LHCN-M2 (cell line): ENCODE measurements around the gene CYP2E1. TPM values are rescaled to one million over a fixed set of nuclear protein-coding genes. Genes with fewer than 3 reads are reported as not detected.
"Not testable (repeated sequence)": the region's sequence is repeated elsewhere in the genome, so short reads cannot be mapped to it uniquely, and the experiment has no call there.

ENCODE experiments used
- DNase-seq: peaks from one replicate; pipeline ENCODE4 v3.0.0-alpha.2; 2012; ENCODE audit warnings: low read depth
- polyA plus RNA-seq: library from polyadenylated mRNA; unstranded; fragments of >200 nt; gene quantifications from one replicate; pipeline ENCODE4 v1.2.1, GENCODE V29; 2012; ENCODE audit warnings: missing spikeins
- total RNA-seq: library from RNA; depleted of rRNA; stranded (reverse); fragments of >200 nt; gene quantifications from 2 replicates; pipeline ENCODE4 v1.2.3, GENCODE V29; 2014; rRNA removed

Gene CYP2E1
- total RNA-seq = 0.52 and 1.1 TPM in 2 replicates
- polyA plus RNA-seq = 0.40 TPM

- no peak for DNase-seq
Measured at GRCh38 chr10:133526957-133527588, at the start of gene CYP2E1. Gene CYP2E1, plus strand, starts transcription at chr10:133527363. Its CDS starts 33 bp downstream, at chr10:133527396.

GRCh38 chr10:133481086-133481643 lies 46.0 kb upstream of the CYP2E1 start:
- no peak for DNase-seq

GRCh38 chr10:133481657-133482056 lies 45.5 kb upstream of the CYP2E1 start:
- no peak for DNase-seq

- no peak for DNase-seq
Measured at GRCh38 chr10:133484818-133485217, 42.3 kb upstream of the CYP2E1 start.

- no peak for DNase-seq
Measured at GRCh38 chr10:133487085-133487484, 40.1 kb upstream of the CYP2E1 start.

GRCh38 chr10:133488354-133488753 lies 38.8 kb upstream of the CYP2E1 start:
- no peak for DNase-seq

GRCh38 chr10:133489816-133490588 lies 37.2 kb upstream of the CYP2E1 start:
- DNase-seq = no peak

GRCh38 chr10:133493562-133493961 lies 33.6 kb upstream of the CYP2E1 start:
- DNase-seq = not testable (repeated sequence)

- DNase-seq = peak; percentile 2
Measured at GRCh38 chr10:133497363-133497762, 29.8 kb upstream of the CYP2E1 start.

- DNase-seq = not testable (repeated sequence)
Measured at GRCh38 chr10:133499176-133499575, 28.0 kb upstream of the CYP2E1 start.

- not testable (repeated sequence) for DNase-seq
Measured at GRCh38 chr10:133500897-133501296, 26.3 kb upstream of the CYP2E1 start.

- DNase-seq = no peak
Measured at GRCh38 chr10:133509700-133510099, 17.5 kb upstream of the CYP2E1 start.

GRCh38 chr10:133511408-133511807 lies 15.8 kb upstream of the CYP2E1 start:
- DNase-seq = no peak

GRCh38 chr10:133511907-133512528 lies 15.1 kb upstream of the CYP2E1 start:
- DNase-seq = no peak

- no peak for DNase-seq
Measured at GRCh38 chr10:133515471-133515870, 11.7 kb upstream of the CYP2E1 start.

- DNase-seq = peak; percentile 5
Measured at GRCh38 chr10:133516057-133516456, 11.1 kb upstream of the CYP2E1 start.

GRCh38 chr10:133518517-133518916 lies 8.6 kb upstream of the CYP2E1 start:
- DNase-seq = not testable (repeated sequence)

GRCh38 chr10:133520193-133520738 lies 6.9 kb upstream of the CYP2E1 start:
- peak; percentile 69 for DNase-seq

- DNase-seq = no peak
Measured at GRCh38 chr10:133523631-133524203, 3.4 kb upstream of the CYP2E1 start.

- DNase-seq = no peak
Measured at GRCh38 chr10:133525444-133525843, 1.7 kb upstream of the CYP2E1 start.

- DNase-seq = no peak
Measured at GRCh38 chr10:133527771-133528271, 658 bp downstream of the CYP2E1 start.
